ENCODE measurements around the gene ZBTB34. TPM values are rescaled to one million over a fixed set of nuclear protein-coding genes. Genes with fewer than 3 reads are reported as not detected.

Gene ZBTB34
- polyA plus RNA-seq, 1 experiment = 4.2 TPM

- POLR2A ChIA-PET = no interaction called here
- CTCF ChIA-PET = interaction anchor here (1.2 to 2.6 kb wide), 2 partner anchors 12 to 38 kb away, joined by 4 to 18 read pairs; no protein-coding TSS in a partner anchor
- TF ChIP-seq CTCF (IDR thresholded peaks at IDR 0.05; ENCODE audit: insufficient read depth, low read depth, low read length) = no peak
Observed at GRCh38 chr9:126927419-126927818, 67.0 kb downstream of the ZBTB34 start.

DNA sequence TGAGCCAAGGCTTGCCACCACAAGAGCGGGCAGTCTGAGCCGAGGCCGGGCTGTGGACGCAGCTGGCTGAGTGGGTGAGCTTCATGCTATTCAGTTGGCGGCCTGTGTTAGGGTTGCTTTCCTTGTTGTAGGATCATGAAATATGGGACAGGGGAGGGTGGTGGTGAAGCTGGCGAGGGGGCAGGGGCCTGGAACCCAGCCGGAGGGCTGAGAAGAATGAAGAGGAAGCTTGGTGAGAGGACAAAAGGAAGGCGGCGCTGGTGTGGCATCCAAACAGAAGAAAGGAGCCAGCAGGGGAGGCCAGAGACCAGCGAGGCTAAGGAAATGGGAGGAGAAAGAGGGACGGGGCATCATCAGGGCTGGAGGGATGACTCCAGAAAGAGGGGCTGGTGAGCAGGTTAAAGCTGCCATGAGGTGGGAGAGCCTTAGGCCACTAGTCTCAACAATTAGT is 72.5 kb downstream of the ZBTB34 start:
- no peaks in the 10 kb centered on the region for H3K36me3 ChIP-seq (ENCODE audit: control insufficient read depth, insufficient read depth, low read length)
- POLR2A ChIA-PET = no interaction called here
- peaks cover 3% of the 10 kb centered on the region for H3K27me3 ChIP-seq (ENCODE audit: control insufficient read depth, insufficient read depth, low read length)
- no peak for TF ChIP-seq CTCF (IDR thresholded peaks at IDR 0.05; ENCODE audit: insufficient read depth, low read depth, low read length)
- H3K4me3 ChIP-seq (ENCODE audit: low read depth, low read length) = no peak overlapping the region
- DNase-seq (ENCODE audit: low read depth) = no peak
- CTCF ChIA-PET = interaction anchor here (1.1 to 1.4 kb wide), 5 partner anchors 9 to 464 kb away, joined by 3 to 9 read pairs (median 4); partner anchors contain the start of gene SLC2A8

More at GRCh38 chr9:126927419-126927818, 67.0 kb downstream of the ZBTB34 start:
- no peak for DNase-seq (ENCODE audit: low read depth)
- no peak overlapping the region for H3K4me3 ChIP-seq (ENCODE audit: low read depth, low read length)
- H3K27me3 ChIP-seq (ENCODE audit: control insufficient read depth, insufficient read depth, low read length) = peaks cover 12% of the 10 kb centered on the region
- no peaks in the 10 kb centered on the region for H3K36me3 ChIP-seq (ENCODE audit: control insufficient read depth, insufficient read depth, low read length)

- ChIA-PET CTCF (interaction anchor here (0.9 to 1.4 kb wide), 4 partner anchors 8 to 463 kb away, joined by 3 to 9 read pairs (median 4); partner anchors contain the start of gene SLC2A8), POLR2A (no interaction called here)
Observed at GRCh38 chr9:126933334-126933980, 73.0 kb downstream of the ZBTB34 start.

DNA sequence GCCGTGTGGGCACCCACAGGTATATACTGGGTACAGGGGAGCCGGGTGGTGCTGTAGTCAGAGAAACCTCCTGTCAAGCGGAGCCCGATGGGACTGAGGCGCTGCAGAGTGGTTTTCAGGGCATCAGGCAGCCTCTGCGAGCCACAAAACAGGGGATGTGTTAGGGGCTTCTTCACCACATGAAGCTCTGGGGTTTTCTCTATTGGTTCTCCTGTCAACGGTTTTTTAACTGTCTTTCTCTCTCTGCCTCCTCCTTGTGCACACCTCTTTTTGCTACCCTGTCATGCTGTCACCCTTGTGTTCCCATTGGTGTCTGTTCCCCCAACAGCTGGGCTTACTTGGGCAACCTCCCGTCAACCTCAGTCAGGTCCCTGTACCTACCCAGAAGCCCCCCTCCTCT is 74.0 kb downstream of the ZBTB34 start:
- H3K4me3 ChIP-seq (ENCODE audit: low read depth, low read length) = no peak overlapping the region
- POLR2A ChIA-PET = no interaction called here
- H3K36me3 ChIP-seq (ENCODE audit: control insufficient read depth, insufficient read depth, low read length) = no peaks in the 10 kb centered on the region
- peaks cover 3% of the 10 kb centered on the region for H3K27me3 ChIP-seq (ENCODE audit: control insufficient read depth, insufficient read depth, low read length)
- no peak for TF ChIP-seq CTCF (IDR thresholded peaks at IDR 0.05; ENCODE audit: insufficient read depth, low read depth, low read length)
- CTCF ChIA-PET = interaction anchor here (0.6 to 1.3 kb wide), 6 partner anchors 9 to 650 kb away, joined by 3 to 9 read pairs (median 3); no protein-coding TSS in a partner anchor
- no peak for DNase-seq (ENCODE audit: low read depth)

More at GRCh38 chr9:126933334-126933980, 73.0 kb downstream of the ZBTB34 start:
- DNase-seq (ENCODE audit: low read depth) = no peak
- H3K27me3 ChIP-seq (ENCODE audit: control insufficient read depth, insufficient read depth, low read length) = peaks cover 3% of the 10 kb centered on the region
- no peaks in the 10 kb centered on the region for H3K36me3 ChIP-seq (ENCODE audit: control insufficient read depth, insufficient read depth, low read length)
- TF ChIP-seq CTCF (IDR thresholded peaks at IDR 0.05; ENCODE audit: insufficient read depth, low read depth, low read length) = no peak
- H3K4me3 ChIP-seq (ENCODE audit: low read depth, low read length) = no peak overlapping the region

Other genes starting within 250 kb of the ZBTB34 start
- gene LMX1B, start 246.7 kb upstream of the ZBTB34 start, polyA plus RNA-seq (2011; rRNA removed) = not detected in 2 replicates
- 4.6 and 9.6 TPM in 2 replicates for gene ZBTB43, start 55.6 kb upstream of the ZBTB34 start, polyA plus RNA-seq (2011; rRNA removed)
- 1.6 and 1.7 TPM in 2 replicates for gene RALGPS1, start 54.1 kb downstream of the ZBTB34 start, polyA plus RNA-seq (2011; rRNA removed)

All from BJ (cell line).